AG04450 (cell line): Measurements from ENCODE around the gene SELPLG. TPM values are rescaled to one million over a fixed set of nuclear protein-coding genes. Genes with fewer than 3 reads are reported as not detected.

Source experiments
- CTCF ChIA-PET: fragments of 300-600, 350-600 bp; formaldehyde crosslinking; extraction: SDS; loops from one replicate; lab custom pipeline; 2022; ENCODE audit warnings: antibody characterized with exemption, inconsistent platforms; lab: Charles Lee
- POLR2A ChIA-PET: fragments of 350-600 bp; formaldehyde crosslinking; extraction: SDS; loops from one replicate; lab custom pipeline; 2021; ENCODE audit warnings: antibody characterized with exemption, inconsistent platforms; lab: Yijun Ruan, JAX
- DNase-seq: peaks from one replicate; pipeline ENCODE4 v3.0.0-alpha.2; 2011; ENCODE audit warnings: low read depth, low spot score
- H3K27ac ChIP-seq: one replicate; pipeline ENCODE4 v1.5.1; 2012; ENCODE audit warnings: low read depth, low read length, control low read depth
- H3K27me3 ChIP-seq: one replicate; pipeline ENCODE4 v1.6.0; 2012; ENCODE audit warnings: low read length; ENCODE audit not compliant: control insufficient read depth, insufficient read depth
- H3K4me3 ChIP-seq: 2 replicates; pipeline ENCODE4 v1.5.1; 2011; ENCODE audit warnings: mild to moderate bottlenecking, low read depth, low read length, control low read depth
- H3K9me3 ChIP-seq: 2 replicates; pipeline ENCODE4 v1.5.1; 2012; ENCODE audit warnings: low read length; ENCODE audit not compliant: control insufficient read depth, insufficient read depth
- CTCF ChIP-seq: IDR thresholded peaks from 2 replicates; pipeline ENCODE4 v1.5.1; 2011; ENCODE audit warnings: low read depth, low read length, control low read depth, inconsistent platforms
- polyA plus RNA-seq: library from polyadenylated mRNA; depleted of rRNA; stranded (reverse); fragments of >200 nt; gene quantifications from 2 replicates; pipeline ENCODE4 v1.2.3, GENCODE V29; 2011

The SELPLG gene
- polyA plus RNA-seq, 1 experiment: 6.1 TPM

- Histone ChIP-seq H3K27me3 (no peaks in the 10 kb centered on the region), H3K27ac (no peak overlapping the region), H3K9me3 (no peaks in the 10 kb centered on the region), H3K4me3 (no peak overlapping the region)
- POLR2A ChIA-PET: no interaction called here
- no peak for TF ChIP-seq CTCF
- CTCF ChIA-PET: interaction anchor here (0.8 to 9.3 kb wide), 5 partner anchors 9 to 280 kb away, joined by 3 to 177 read pairs (median 3); no protein-coding TSS in a partner anchor
- no peak for DNase-seq
These were observed 36.5 kb upstream of the SELPLG start for GRCh38 chr12:108670066-108670631.

GRCh38 chr12:108668542-108668941 lies 34.8 kb upstream of the SELPLG start:
- H3K27me3 ChIP-seq: no peaks in the 10 kb centered on the region
- POLR2A ChIA-PET: interaction anchor here (1.0 kb wide), 1 partner anchor 22 kb away, joined by 5 read pairs; no protein-coding TSS in a partner anchor
- DNase-seq: no peak
- H3K27ac ChIP-seq: no peak overlapping the region
- H3K9me3 ChIP-seq: no peaks in the 10 kb centered on the region
- CTCF ChIA-PET: interaction anchor here (0.6 to 9.3 kb wide), 6 partner anchors 8 to 134 kb away, joined by 3 to 177 read pairs (median 3); no protein-coding TSS in a partner anchor
- TF ChIP-seq CTCF: no peak
- H3K4me3 ChIP-seq: no peak overlapping the region

- Histone ChIP-seq H3K27ac (no peak overlapping the region), H3K4me3 (no peak overlapping the region), H3K27me3 (no peaks in the 10 kb centered on the region), H3K9me3 (no peaks in the 10 kb centered on the region)
- no peak for TF ChIP-seq CTCF
- ChIA-PET CTCF (interaction anchor here (0.9 to 9.3 kb wide), 3 partner anchors 9 to 134 kb away, joined by 3 to 177 read pairs (median 7); no protein-coding TSS in a partner anchor), POLR2A (interaction anchor here (1.0 kb wide), 1 partner anchor 22 kb away, joined by 5 read pairs; no protein-coding TSS in a partner anchor)
- no peak for DNase-seq
These were observed 34.4 kb upstream of the SELPLG start for GRCh38 chr12:108668063-108668462.

- DNase-seq: no peak
- Histone ChIP-seq H3K9me3 (no peaks in the 10 kb centered on the region), H3K27ac (no peak overlapping the region), H3K4me3 (no peak overlapping the region), H3K27me3 (no peaks in the 10 kb centered on the region)
- POLR2A ChIA-PET: interaction anchor here (1.1 to 3.0 kb wide), 2 partner anchors 24 to 56 kb away, joined by 4 to 13 read pairs; no protein-coding TSS in a partner anchor
- CTCF ChIA-PET: interaction anchor here (0.5 to 9.3 kb wide), 6 partner anchors 12 to 135 kb away, joined by 3 to 177 read pairs (median 4); no protein-coding TSS in a partner anchor
- TF ChIP-seq CTCF: no peak
These were observed 33.7 kb upstream of the SELPLG start for GRCh38 chr12:108667349-108667748.

- TF ChIP-seq CTCF: no peak
- Histone ChIP-seq H3K4me3 (no peak overlapping the region), H3K27me3 (no peaks in the 10 kb centered on the region), H3K9me3 (no peaks in the 10 kb centered on the region), H3K27ac (peak overlapping the region; percentile 62)
- DNase-seq: no peak
- CTCF ChIA-PET: interaction anchor here (0.9 to 9.3 kb wide), 7 partner anchors 13 to 136 kb away, joined by 3 to 177 read pairs (median 4); no protein-coding TSS in a partner anchor
- POLR2A ChIA-PET: interaction anchor here (0.8 to 3.0 kb wide), 4 partner anchors 25 to 136 kb away, joined by 3 to 13 read pairs (median 8); no protein-coding TSS in a partner anchor
These were observed 32.7 kb upstream of the SELPLG start for GRCh38 chr12:108666401-108666881.
